ENCODE results near the gene B4GALT7. TPM values are rescaled to one million over a fixed set of nuclear protein-coding genes. Genes with fewer than 3 reads are reported as not detected.
"Not testable (repeated sequence)": the region's sequence is repeated elsewhere in the genome, so short reads cannot be mapped to it uniquely, and the experiment has no call there.

The B4GALT7 gene
- total RNA-seq, 2 experiments from 2014 or later, result 15.4 to 16.2 TPM

DNA sequence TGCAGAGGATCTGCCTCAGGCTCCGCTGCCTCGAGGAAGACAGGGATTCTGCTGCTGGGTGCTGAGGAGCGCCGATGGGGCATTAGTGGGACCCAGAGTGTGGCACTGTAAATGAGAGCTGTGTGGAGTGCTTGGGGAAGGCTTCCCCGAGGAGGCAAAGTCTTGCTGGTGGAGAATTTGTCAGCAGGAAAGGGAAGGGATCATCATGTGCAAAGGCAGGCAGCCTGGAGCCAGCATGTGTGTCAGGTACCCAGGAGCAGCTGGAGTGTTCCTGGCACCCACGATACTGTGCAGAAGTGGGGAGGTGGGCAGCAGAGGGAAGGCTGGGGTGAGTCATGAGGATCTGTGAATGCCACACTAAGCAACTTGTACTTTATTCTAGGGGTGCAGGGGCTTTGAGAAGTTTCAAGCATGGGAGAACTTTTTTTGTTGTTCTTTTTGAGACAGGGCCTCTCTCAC is 12.3 kb downstream of the B4GALT7 start:
- intact Hi-C loops (cut with micrococcal nuclease), result no loop called here
- POLR2A ChIA-PET, result no interaction called here
- Mint-ChIP-seq H3K9me3 (no peaks in the 10 kb centered on the region), H3K27ac (no peak overlapping the region), H3K36me3 (no peaks in the 10 kb centered on the region), H3K4me3 (no peak overlapping the region), H3K4me1 (ENCODE audit: low read depth) (peaks cover 2% of the 10 kb centered on the region), H3K27me3 (no peaks in the 10 kb centered on the region)
- CTCF ChIA-PET, result no interaction called here
- no peak for DNase-seq

DNA sequence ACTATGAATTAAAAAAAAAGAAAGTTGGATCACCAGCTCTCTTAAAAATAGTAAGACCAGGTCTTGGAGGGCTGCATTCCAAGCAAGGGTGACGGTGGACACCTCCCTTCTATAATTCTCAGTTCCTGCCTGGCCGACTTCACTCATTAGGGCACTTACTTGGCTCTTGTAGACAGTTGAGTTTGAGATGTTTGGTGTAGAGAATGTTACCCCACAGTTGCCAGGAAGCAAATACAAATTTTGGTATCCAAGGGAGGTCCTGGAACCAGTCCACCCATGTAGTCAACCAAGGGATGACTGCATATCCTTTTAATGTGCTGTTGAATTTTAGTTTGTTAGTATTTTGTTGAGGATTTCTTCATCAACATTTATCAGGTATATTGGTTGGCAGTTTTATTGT is 20.6 kb downstream of the B4GALT7 start:
- H3K4me3 Mint-ChIP-seq, result no peak overlapping the region
- H3K9me3 Mint-ChIP-seq, result no peaks in the 10 kb centered on the region
- no peak for DNase-seq
- ChIA-PET POLR2A (no interaction called here), CTCF (no interaction called here)
- no peaks in the 10 kb centered on the region for H3K4me1 Mint-ChIP-seq (ENCODE audit: low read depth)
- no peaks in the 10 kb centered on the region for H3K27me3 Mint-ChIP-seq
- intact Hi-C loops (cut with micrococcal nuclease), result no loop called here
- H3K36me3 Mint-ChIP-seq, result peaks cover 29% of the 10 kb centered on the region
- H3K27ac Mint-ChIP-seq, result no peak overlapping the region

DNA sequence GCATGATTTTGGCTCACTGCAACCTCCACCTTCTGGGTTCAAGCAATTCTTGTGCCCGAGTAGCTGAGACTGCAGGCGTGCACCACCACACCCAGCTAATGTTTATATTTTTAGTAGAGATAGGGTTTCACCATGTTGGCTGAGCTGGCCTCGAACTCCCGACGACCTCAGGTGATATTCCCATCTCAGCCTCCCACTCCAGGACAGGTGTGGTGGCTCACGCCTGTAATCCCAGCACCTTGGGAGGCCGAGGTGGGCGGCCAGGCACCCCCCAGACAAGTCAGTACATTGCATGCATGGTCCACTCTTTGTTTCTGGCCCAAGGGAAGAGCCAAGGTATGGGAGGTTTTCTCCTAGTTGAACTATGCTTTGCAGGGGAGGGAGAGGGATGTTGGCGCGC is 24.2 kb downstream of the B4GALT7 start:
- H3K4me1 Mint-ChIP-seq (ENCODE audit: low read depth); POLR2A ChIA-PET; H3K27me3 Mint-ChIP-seq; intact Hi-C loops (cut with micrococcal nuclease); H3K27ac Mint-ChIP-seq; H3K4me3 Mint-ChIP-seq; DNase-seq; H3K9me3 Mint-ChIP-seq; CTCF ChIA-PET: not testable (repeated sequence)
- H3K36me3 Mint-ChIP-seq, result peaks cover 16% of the 10 kb centered on the region

DNA sequence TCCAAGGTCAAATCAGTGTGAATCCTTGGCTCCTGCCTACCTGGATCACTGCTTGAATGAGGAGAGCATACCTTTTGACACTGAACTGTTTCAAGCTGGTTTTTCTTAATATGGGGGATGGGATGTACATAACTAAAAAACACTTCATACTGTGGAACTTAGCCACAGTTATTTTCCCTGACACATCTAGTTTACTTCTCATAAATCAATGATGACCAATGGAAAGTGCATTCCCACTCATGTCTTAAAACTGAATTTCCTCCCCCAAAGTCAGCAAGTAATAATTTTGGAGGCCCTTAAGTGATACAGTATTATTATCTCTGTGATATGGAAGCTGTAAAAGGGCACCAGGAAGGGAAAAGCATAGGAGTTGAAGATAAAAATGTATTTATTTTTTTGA is 30.3 kb downstream of the B4GALT7 start:
- intact Hi-C loops (cut with micrococcal nuclease); H3K4me1 Mint-ChIP-seq (ENCODE audit: low read depth); H3K27me3 Mint-ChIP-seq; POLR2A ChIA-PET; H3K27ac Mint-ChIP-seq; H3K36me3 Mint-ChIP-seq; H3K4me3 Mint-ChIP-seq; CTCF ChIA-PET; DNase-seq; H3K9me3 Mint-ChIP-seq: not testable (repeated sequence)

DNA sequence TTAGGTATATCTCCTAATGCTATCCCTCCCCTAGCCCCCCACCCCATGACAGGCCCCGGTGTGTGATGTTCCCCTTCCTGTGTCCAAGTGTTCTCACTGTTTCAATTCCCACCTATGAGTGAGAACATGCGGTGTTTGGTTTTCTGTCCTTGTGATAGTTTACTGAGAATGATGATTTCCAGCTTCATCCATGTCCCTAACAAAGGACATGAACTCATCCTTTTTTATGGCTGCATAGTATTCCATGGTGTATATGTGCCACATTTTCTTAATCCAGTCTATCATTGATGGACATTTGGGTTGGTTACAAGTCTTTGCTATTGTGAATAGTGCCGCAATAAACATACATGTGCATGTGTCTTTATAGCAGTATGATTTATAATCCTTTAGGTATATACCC is 35.0 kb downstream of the B4GALT7 start:
- DNase-seq; CTCF ChIA-PET; H3K4me1 Mint-ChIP-seq (ENCODE audit: low read depth); POLR2A ChIA-PET; H3K36me3 Mint-ChIP-seq; H3K27me3 Mint-ChIP-seq; H3K9me3 Mint-ChIP-seq; intact Hi-C loops (cut with micrococcal nuclease); H3K27ac Mint-ChIP-seq; H3K4me3 Mint-ChIP-seq: not testable (repeated sequence)

DNA sequence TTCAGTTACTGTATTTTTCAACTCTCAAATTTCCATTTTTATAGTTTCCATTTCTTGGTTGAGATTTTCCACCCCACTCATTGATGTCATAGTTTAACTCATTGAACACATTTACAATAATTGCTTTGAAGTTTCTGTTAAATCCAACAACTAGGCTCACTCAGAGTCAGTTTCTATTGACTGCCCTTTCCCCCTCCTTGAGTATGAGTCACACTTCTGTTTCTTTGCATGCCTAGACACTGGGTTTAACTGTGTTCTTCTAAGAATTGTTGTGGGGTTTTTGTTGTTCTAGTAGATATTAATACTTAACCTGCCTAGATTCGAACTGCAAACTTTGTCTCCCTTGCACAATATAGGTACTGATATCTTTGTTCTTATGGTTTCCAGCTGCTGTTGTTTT is 45.5 kb downstream of the B4GALT7 start:
- peaks cover 11% of the 10 kb centered on the region for H3K36me3 Mint-ChIP-seq
- H3K9me3 Mint-ChIP-seq; H3K27me3 Mint-ChIP-seq; H3K4me3 Mint-ChIP-seq; POLR2A ChIA-PET; H3K27ac Mint-ChIP-seq; intact Hi-C loops (cut with micrococcal nuclease); H3K4me1 Mint-ChIP-seq (ENCODE audit: low read depth); DNase-seq: not testable (repeated sequence)
- CTCF ChIA-PET, result interaction anchor here (0.6 kb wide), 1 partner anchor 89 kb away, joined by 3 read pairs; no protein-coding TSS in a partner anchor

DNA sequence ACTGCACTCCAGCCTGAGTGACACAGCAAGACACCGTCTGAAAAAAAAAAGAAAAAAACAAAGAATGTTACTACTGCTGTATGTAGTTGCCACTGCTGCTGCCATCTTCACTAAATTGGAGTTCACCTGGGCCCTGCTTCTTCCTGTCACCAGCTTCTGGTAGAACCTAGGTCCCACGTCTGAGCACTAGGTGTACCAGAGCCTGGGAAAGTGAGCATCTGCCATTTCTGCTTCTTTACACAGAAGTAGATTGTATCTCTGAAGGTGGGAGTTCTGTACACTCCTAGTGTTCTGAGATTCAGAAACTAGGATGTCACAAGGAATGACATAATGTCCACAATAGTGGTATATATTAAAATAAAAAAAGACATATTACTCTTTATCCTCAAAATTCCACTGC is 51.3 kb downstream of the B4GALT7 start:
- peaks cover 14% of the 10 kb centered on the region for H3K36me3 Mint-ChIP-seq
- H3K27me3 Mint-ChIP-seq; DNase-seq; H3K4me3 Mint-ChIP-seq; intact Hi-C loops (cut with micrococcal nuclease); H3K27ac Mint-ChIP-seq; POLR2A ChIA-PET; H3K4me1 Mint-ChIP-seq (ENCODE audit: low read depth); H3K9me3 Mint-ChIP-seq; CTCF ChIA-PET: not testable (repeated sequence)

DNA sequence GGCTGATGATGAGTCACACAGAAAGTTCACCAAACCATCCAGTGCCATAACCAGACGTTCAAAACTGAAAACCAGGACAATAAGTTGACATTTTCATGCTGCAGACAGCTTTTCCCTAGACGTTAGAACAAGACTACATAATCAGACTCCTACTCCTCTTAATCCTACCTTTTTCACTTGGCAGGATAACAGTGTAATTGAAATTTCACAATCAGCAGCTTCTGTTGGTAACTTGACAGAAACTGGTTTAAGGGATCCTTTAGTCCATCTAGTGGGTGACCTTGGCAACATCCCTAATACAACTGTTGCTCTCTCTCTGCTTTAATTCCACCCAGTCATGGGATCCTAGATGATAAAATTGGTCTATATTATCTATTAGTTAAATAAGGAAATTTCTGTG is 57.9 kb downstream of the B4GALT7 start:
- H3K9me3 Mint-ChIP-seq; DNase-seq; POLR2A ChIA-PET; H3K4me3 Mint-ChIP-seq; H3K36me3 Mint-ChIP-seq; H3K27me3 Mint-ChIP-seq; H3K27ac Mint-ChIP-seq; intact Hi-C loops (cut with micrococcal nuclease); CTCF ChIA-PET: not testable (repeated sequence)
- H3K4me1 Mint-ChIP-seq (ENCODE audit: low read depth), result peaks cover 17% of the 10 kb centered on the region

DNA sequence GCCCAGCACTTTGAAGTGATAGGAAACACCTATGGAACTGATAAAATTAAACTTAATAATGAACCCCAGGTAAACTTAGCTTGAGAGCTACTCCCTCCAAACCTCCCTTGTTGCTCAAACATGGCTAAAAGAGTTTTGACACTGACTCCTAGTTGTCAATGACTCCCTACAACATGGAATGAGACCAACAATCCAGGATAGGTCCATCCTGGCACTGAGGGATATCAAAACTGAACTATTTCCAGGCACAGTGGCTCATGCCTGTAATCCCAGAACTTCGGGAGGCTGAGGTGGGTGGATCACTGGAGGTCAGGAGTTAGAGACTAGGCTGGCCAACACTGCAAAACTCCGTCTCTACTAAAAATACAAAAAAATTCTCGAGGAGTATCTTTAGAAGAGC is 58.6 kb downstream of the B4GALT7 start:
- CTCF ChIA-PET, result interaction anchor here (1.2 kb wide), 1 partner anchor 51 kb away, joined by 3 read pairs; no protein-coding TSS in a partner anchor
- H3K9me3 Mint-ChIP-seq; intact Hi-C loops (cut with micrococcal nuclease); H3K36me3 Mint-ChIP-seq; POLR2A ChIA-PET; H3K4me3 Mint-ChIP-seq; H3K27ac Mint-ChIP-seq; DNase-seq; H3K27me3 Mint-ChIP-seq: not testable (repeated sequence)
- peaks cover 17% of the 10 kb centered on the region for H3K4me1 Mint-ChIP-seq (ENCODE audit: low read depth)

Other genes starting within 250 kb of the B4GALT7 start
- 100 to 1,000 TPM in 1 of 2 experiments, 10 to 100 TPM in 1; 98.3 to 104 TPM for gene LMAN2, start 248.5 kb upstream of the B4GALT7 start, total RNA-seq
- 10 to 100 TPM; 43.9 to 47.2 TPM for gene RGS14, start 242.2 kb upstream of the B4GALT7 start, total RNA-seq
- under 1 TPM in 1 of 2 experiments, not detected in 1; 0.15 TPM for gene SLC34A1, start 215.7 kb upstream of the B4GALT7 start, total RNA-seq
- not detected for gene PFN3, start 199.5 kb upstream of the B4GALT7 start, total RNA-seq
- gene F12, start 190.6 kb upstream of the B4GALT7 start, total RNA-seq, result 1 to 10 TPM; 5.1 to 5.9 TPM
- 100 to 1,000 TPM; 177 to 178 TPM for gene GRK6, start 173.5 kb upstream of the B4GALT7 start, total RNA-seq
- 10 to 100 TPM; 13.3 to 13.6 TPM for gene PRR7, start 153.3 kb upstream of the B4GALT7 start, total RNA-seq
- 10 to 100 TPM; 12.1 to 15.9 TPM for gene DBN1, start 126.5 kb upstream of the B4GALT7 start, total RNA-seq
- gene PDLIM7, start 102.5 kb upstream of the B4GALT7 start, total RNA-seq, result 10 to 100 TPM; 50.2 to 56.6 TPM
- 1 to 10 TPM in 1 of 2 experiments, under 1 TPM in 1; 0.52 to 1.3 TPM for gene DOK3, start 90.3 kb upstream of the B4GALT7 start, total RNA-seq
- 100 to 1,000 TPM; 143 to 145 TPM for gene DDX41, start 83.2 kb upstream of the B4GALT7 start, total RNA-seq
- 10 to 100 TPM; 70.7 to 75.4 TPM for gene FAM193B, start 45.6 kb upstream of the B4GALT7 start, total RNA-seq
- gene TMED9, start 7.9 kb upstream of the B4GALT7 start, total RNA-seq, result 100 to 1,000 TPM; 135 to 144 TPM
- 10 to 100 TPM; 27.6 to 33.7 TPM for gene FAM153A, start 182.8 kb downstream of the B4GALT7 start, total RNA-seq